LNCaP clone FGC (cell line): ENCODE data around the gene TMEM51.

ENCODE experiments used
- DNase-seq: peaks from one replicate; pipeline ENCODE4 v3.0.0-alpha.2; 2011; ENCODE audit warnings: low read depth
- H3K4me3 ChIP-seq: 2 replicates; pipeline ENCODE4 v1.5.1; 2011; ENCODE audit warnings: mild to moderate bottlenecking, low read depth, low read length, control low read depth
- CTCF ChIP-seq: IDR thresholded peaks from 2 replicates; pipeline ENCODE4 v1.5.1; 2012; ENCODE audit warnings: mild to moderate bottlenecking; ENCODE audit not compliant: control insufficient read depth, insufficient read depth; ENCODE audit errors: extremely low read depth

The TMEM51 gene

GRCh38 chr1:15231714-15232201 lies 78.2 kb downstream of the TMEM51 start:
- H3K4me3 ChIP-seq, result no peak overlapping the region
- no peak for DNase-seq
- no peak for TF ChIP-seq CTCF

- TF ChIP-seq CTCF, result no peak
- H3K4me3 ChIP-seq, result no peak overlapping the region
- DNase-seq, result no peak
Observed at GRCh38 chr1:15233689-15234088, 80.1 kb downstream of the TMEM51 start.

GRCh38 chr1:15236321-15236721 lies 82.8 kb downstream of the TMEM51 start:
- TF ChIP-seq CTCF, result no peak
- DNase-seq, result no peak
- no peak overlapping the region for H3K4me3 ChIP-seq

GRCh38 chr1:15236746-15237145 lies 83.2 kb downstream of the TMEM51 start:
- TF ChIP-seq CTCF, result no peak
- H3K4me3 ChIP-seq, result no peak overlapping the region

GRCh38 chr1:15238789-15239188 lies 85.2 kb downstream of the TMEM51 start:
- DNase-seq, result no peak
- TF ChIP-seq CTCF, result no peak
- no peak overlapping the region for H3K4me3 ChIP-seq

More at GRCh38 chr1:15236746-15237145, 83.2 kb downstream of the TMEM51 start:
- no peak for DNase-seq

GRCh38 chr1:15242766-15243165 lies 89.2 kb downstream of the TMEM51 start:
- DNase-seq, result no peak
- no peak for TF ChIP-seq CTCF
- H3K4me3 ChIP-seq, result no peak overlapping the region

GRCh38 chr1:15243275-15244043 lies 89.9 kb downstream of the TMEM51 start:
- no peak for TF ChIP-seq CTCF
- DNase-seq, result no peak
- no peak overlapping the region for H3K4me3 ChIP-seq
